Erythroblast (primary cell): Measurements from ENCODE around the gene LTBP3.
"Not testable (repeated sequence)": the region's sequence is repeated elsewhere in the genome, so short reads cannot be mapped to it uniquely, and the experiment has no call there.

Experiments
- DNase-seq, 2 experiments: peaks; one replicate each; lab custom pipeline; 2025; lab: John Stamatoyannopoulos, UW
- GATA1 ChIP-seq: IDR thresholded peaks from 2 replicates; pipeline ENCODE4 v1.6.1; 2011; ENCODE audit warnings: low read depth, mild to moderate bottlenecking, control low read depth, low read length, moderate library complexity
- POLR2A ChIP-seq: IDR thresholded peaks from 2 replicates; pipeline ENCODE4 v1.6.1; 2011; ENCODE audit warnings: mild to moderate bottlenecking, low read length

LTBP3 gene

DNA sequence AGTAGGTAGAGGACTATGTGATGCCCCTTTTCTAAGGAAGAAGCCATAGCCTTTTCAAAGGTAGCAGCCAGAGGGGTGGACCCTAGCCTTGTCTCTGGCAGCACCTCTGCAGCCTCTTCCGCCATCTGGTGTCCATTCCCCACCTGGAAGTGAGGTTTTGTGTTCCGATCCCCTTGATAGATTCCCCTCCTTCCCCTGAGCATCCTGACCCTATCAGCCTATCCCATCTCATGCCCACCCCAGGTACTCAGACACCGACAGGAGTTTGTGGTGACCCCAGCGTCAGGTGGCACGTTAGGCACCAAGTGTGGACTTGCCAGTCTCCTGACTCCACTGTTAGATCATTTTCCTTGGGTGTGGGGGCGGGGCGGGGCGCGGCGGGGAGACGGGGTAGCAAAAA, 13.8 kb upstream of the LTBP3 start:
- no peak for TF ChIP-seq GATA1
- no peak for TF ChIP-seq POLR2A
- peak; percentile 69 to 77 for DNase-seq

DNA sequence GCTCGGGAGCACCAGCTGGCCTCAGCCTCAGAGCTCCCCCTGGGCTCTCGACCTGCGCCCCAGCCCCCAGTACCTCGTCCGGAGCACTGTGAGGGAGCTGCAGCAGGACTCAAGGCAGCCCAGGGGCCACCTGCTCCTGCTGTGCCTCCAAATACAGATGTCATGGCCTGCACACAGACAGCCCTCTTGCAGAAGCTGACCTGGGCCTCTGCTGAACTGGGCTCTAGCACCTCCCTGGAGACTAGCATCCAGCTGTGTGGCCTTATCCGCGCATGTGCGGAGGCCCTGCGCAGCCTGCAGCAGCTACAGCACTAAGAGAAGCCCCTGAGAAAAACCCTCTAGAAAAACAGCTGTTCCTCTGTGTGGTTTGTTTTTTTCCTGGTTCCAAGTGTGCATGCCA, 13.3 kb upstream of the LTBP3 start:
- TF ChIP-seq POLR2A: no peak
- TF ChIP-seq GATA1: no peak
- no peak for DNase-seq

DNA sequence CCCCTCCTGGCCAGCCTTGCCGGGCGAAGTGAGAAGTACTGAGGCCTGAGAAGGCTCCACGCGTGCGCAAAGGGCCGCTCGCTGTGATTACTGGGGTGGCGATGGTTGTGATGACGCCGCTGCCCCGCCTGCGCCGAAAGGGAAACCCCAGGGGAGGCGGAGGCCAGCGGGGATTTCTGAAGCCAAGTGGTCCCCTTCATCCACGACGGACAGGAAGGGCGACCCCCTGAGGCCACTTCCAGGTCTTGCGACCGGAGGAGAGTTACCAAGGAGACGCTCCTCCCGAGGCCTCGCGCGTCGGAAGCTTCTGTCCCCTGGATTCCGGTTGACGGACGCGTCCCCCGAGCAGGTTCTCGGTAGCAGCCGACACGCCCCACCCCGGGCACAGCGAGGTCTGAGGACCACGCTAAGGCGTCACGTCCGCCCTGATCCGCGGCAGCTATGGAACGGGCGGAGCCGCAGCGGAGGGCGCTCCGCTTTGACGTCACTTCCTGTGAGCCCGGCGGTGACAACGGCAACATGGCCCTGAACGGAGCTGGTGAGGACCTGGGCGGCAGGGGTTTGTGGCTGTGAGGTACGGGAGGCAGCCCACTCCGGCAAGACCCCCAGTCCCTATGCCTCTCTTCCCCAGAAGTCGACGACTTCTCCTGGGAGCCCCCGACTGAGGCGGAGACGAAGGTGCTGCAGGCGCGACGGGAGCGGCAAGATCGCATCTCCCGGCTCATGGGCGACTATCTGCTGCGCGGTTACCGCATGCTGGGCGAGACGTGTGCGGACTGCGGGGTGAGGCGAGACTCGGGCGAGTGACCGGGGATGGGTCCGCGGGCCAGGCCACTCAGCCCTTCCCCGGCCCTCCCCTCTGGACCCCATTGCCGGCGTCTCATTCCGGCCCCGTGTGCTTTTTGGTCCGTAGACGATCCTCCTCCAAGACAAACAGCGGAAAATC, 12.1 kb upstream of the LTBP3 start, which contains the start of gene ZNRD2:
ZNRD2 (plus strand) TSS at position 505 of the 946 bp plus-strand sequence; CDS start at position 520, 15 bp downstream.
- DNase-seq: peak; percentile 98
- peak; percentile 90 for TF ChIP-seq POLR2A
- no peak for TF ChIP-seq GATA1

DNA sequence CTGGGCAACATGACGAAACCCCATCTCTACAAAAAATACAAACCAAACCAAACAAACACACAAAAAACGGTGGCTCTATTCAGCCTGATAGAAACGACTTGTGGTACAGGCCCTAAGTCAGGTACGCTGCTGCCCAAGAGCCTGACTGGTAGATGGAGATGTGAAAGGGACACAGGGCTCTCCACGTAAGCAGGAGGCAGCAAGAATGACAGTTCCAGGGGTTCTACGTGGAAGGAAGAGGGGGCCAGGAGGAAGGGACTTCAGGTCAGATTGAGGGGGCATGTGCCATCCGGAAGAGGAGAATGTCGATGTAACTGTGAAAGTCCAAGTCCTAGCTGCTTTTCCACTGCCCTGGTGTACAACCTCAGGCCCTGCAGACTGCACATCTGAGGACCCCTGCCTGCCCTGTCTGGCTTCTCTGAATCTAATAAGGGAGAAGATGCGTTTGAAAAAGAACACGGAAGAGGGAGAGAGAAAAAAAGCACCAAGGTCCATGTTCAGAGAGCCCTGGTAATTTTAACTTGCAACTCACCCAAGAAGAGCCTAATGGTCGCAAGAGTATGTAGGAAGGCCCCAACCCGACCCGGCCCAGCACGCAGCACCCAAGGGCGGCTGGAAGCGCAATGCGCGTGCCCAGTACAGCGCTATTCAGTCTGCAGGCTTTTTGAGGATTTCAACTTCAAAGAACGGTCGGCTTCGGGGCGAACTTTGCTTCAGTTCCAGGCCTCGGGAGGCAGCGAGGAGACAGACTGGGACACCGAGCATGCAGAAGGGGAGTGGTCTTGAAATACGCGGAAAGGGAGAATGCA, 11.2 kb upstream of the LTBP3 start:
- DNase-seq: no peak
- no peak for TF ChIP-seq POLR2A

DNA sequence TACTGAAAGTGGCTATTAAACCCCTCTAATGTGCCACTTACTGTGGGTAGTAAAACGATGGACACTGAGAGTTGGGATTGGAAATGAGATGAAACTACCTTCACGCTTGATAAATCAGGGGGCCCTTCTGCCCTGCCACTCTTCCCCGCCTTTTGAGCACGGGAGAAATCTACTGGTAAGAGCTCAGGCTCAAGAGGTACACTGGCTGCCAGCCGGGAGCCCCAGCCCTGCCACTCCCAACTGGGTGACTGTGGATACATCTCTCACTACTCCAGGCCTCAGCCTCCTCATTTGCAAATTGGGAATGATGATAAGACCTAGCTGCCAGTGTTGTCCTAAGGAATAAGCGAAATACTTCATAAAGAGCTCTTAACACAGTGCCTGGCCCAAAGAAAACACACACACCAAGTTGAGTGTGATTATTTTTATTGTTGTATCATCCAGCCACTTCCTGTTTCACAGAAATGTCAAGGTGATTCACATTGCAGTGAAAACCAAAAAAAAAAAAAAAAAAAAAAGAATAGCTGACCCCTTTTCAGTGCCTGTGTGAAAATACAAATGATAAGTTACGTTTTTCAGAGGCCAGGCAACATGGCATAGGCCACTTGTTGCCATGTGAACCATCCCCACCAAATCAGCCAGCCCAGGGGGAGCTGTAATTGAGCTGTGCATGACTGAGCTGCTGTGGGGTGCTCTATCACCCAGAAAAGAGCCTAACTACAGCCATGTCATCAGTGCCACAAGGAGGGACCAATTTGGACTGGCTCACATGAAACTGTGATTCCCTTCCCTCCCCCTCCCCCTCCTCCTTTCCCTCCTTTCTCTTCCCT, 7.7 kb upstream of the LTBP3 start:
- DNase-seq: no peak
- no peak for TF ChIP-seq POLR2A
- TF ChIP-seq GATA1: no peak

DNA sequence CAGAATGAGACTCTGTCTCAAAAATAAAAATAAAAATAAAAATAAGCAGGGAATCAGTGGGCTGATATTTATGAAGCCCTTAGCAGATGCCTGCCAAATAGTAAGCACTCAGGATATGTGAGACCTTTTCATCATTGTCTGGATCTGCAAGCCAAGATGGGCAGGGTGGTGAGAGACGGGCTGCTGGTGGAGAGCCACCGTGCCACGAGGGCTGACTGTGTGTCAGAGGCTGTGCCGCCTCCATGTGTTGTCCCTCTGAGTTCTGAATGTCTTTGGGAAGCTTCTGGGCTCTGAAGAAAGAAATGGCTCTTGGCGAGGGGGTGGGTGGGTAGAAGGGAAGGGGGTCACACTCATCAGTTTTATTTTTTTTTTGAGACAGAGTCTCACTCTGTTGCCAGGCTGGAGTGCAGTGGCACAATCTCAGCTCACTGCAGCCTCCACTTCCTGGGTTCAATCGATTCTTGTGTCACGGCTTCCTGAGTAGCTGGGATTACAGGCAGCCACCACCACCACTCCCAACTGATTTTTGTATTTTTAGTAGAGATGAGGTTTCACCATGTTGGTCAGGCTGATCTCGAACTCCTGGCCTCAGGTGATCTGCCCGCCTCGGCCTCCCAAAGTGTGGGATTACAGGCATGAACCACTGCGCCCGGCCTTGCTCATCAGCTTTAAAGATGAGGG, 6.9 kb upstream of the LTBP3 start:
- DNase-seq: not testable (repeated sequence)

DNA sequence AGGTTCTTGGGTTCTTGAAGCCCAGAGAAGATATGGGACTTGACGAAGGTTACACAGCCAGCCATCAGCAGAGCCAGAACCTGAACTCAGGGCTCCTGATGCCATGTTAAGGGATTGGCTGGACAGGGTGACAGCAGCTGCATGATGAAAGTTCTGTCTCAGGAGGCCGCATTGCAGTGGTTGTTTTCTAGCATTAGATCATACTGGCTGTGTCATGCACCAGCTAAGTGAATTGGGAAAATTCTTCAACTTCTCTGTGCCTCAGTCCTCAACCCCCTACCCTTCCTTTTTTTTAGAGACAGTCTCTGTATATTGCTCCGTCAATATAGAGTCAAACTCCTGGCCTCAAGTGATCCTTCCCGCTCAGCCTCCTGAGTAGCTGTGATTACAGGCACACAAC, 5.4 kb upstream of the LTBP3 start:
- TF ChIP-seq GATA1 (no peak), POLR2A (no peak)
- no peak for DNase-seq

DNA sequence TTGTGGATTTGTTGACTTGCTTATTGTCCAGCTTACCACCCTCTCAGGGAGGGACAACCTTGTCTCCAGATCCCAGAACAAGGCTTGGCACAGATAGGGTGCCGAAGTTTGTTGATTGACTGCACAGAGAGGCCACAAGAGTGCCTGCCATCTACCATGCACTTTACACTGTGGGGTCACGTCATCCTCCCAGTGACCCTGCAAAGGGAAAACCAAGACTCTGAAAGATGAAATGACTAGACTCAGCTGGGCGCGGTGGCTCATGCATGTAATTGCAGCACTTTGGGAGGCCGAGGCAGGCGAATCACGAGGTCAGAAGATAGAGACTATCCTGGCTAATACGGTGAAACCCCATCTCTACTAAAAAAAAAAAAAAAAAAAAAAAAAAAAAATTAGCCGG, 4.6 kb upstream of the LTBP3 start:
- DNase-seq: no peak
- no peak for TF ChIP-seq GATA1
- no peak for TF ChIP-seq POLR2A

DNA sequence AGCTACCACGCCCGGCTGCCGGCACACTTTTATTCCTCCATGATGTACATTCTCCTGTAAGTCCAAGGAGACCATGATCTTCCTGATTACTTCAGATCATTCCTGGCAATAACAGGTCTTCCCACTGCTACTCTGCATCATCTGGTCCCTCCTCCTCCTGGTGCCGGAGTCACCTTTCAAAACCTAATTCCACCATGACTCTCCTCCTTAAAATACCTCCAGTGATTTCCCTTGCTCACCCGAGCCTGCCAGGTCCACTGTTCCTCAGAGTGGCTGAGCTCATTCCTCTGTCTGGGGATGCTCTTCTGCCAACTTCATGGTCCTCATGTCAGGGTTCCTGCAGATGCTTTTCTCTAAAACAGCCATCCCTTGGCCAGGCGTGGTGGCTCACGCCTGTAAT, 3.9 kb upstream of the LTBP3 start:
- TF ChIP-seq POLR2A: no peak
- TF ChIP-seq GATA1: no peak
- no peak for DNase-seq

DNA sequence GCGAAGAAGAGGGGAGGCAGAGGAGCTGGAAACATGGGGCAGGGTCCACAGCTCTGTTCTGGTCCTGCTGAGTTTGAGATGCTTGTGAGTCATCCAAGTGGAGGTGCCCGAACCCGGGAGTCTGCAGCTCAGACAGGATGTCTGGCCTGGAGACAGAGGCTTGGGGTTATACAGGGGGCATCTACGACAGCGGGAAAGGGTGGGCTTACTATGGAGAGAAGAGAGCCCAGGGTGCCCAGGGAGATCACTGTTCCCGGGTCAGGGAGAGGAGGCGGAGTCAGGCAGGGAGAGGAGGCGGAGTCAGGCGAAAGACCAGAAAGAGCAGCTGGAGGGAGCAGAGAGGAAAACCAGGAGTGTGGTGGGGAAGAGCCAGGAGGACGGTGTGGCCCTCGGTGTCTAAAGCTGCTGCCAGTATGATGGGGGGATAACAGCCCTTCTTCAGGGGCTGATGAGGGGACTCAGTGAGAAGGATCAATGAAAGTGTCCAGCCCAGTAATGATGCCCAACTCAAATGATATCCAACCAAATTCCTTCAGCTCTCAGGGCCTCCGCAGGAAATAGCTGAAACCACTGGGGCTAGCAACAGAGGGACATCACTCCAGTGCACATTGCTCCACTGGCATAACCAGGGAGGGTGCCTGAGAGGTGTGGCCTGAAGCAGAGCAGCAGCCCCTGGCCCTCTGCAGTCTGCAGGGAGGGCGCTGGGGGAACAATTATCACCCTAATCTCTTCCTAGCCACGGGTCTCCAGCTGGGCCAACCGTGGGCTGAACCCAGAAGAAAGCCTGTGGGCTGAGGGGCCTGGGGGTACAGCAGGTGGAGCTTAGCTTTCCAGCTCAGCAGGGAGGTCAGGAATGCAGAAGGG, 2.6 kb upstream of the LTBP3 start:
- DNase-seq: no peak
- TF ChIP-seq GATA1 (no peak), POLR2A (no peak)

DNA sequence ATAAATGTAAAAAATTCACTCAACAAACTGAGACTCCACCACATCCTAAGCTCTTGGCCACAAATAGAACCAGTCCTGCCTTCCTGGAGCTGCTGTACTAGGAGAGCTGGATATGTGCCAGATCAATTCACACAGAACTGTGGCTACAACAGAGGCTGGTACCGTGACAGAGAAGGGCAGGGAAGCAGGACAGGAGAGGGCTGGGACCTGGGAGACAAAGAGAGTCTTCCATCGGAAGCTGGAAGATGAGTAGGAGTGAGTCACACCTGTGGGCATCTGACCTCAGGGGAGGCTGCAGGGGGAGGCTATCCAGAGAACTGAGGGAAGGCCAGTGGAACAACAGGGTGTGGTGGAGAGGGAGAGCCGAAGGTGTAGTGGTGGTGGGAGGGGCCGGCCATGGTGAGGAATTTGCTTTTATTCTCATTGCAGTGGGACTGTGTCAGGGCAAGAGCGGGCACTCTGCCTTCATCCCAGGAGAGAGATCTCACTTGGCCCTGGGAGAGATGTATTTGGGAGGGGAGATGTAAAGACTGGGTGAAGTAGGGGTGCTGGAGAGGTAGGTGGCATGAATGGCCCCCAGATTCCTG, 1.9 kb upstream of the LTBP3 start:
- TF ChIP-seq GATA1: no peak
- TF ChIP-seq POLR2A: no peak
- DNase-seq: peak; percentile 60 to 69

DNA sequence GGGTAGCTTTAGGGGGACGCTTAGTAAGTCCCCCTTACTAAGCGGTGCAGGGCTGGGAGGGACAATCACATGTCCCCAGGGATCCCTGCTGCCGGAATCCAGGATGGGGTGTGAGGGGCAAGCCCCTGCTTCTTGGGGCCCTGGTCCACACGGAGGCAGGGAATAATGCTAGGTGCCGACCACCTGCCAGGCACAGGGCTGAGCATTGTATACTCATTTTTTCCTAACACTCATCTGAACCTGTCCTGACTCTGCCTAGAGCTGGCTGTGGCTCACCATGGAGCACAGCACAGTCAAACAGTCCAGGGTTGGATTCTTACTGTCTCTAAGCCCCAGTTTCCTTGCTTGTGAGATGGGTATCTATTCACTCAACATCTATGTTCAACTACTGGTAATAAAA, 1.4 kb upstream of the LTBP3 start:
- no peak for DNase-seq
- TF ChIP-seq POLR2A: no peak
- TF ChIP-seq GATA1: no peak
